ENCODE results near the gene PRKCA.

DNA sequence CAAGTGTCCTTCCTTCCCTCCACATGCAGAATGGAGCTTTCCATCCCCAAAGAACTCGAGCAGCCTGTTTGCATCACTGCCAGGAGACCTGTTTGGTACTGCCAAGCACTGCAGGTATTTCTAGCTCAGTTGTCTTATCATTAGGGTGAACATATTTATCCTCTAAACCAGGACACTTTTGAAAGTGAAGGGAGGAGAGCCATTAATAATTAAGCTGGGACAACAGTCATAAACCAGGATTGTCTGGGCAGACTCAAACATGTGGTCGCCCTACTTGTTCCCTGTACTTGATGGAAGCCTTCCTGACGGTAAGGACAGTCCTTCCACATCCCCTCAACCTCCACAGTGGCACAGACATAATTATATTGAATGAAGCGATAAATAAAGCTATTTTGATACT is 67.4 kb downstream of the PRKCA start:
- TF ChIP-seq, protein P1, sequence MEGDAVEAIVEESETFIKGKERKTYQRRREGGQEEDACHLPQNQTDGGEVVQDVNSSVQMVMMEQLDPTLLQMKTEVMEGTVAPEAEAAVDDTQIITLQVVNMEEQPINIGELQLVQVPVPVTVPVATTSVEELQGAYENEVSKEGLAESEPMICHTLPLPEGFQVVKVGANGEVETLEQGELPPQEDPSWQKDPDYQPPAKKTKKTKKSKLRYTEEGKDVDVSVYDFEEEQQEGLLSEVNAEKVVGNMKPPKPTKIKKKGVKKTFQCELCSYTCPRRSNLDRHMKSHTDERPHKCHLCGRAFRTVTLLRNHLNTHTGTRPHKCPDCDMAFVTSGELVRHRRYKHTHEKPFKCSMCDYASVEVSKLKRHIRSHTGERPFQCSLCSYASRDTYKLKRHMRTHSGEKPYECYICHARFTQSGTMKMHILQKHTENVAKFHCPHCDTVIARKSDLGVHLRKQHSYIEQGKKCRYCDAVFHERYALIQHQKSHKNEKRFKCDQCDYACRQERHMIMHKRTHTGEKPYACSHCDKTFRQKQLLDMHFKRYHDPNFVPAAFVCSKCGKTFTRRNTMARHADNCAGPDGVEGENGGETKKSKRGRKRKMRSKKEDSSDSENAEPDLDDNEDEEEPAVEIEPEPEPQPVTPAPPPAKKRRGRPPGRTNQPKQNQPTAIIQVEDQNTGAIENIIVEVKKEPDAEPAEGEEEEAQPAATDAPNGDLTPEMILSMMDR (IDR thresholded peaks at IDR 0.05), result no peak
- TF ChIP-seq POLR2A (IDR thresholded peaks at IDR 0.05) (no peak), EP300 (IDR thresholded peaks at IDR 0.05) (no peak)

All from suprapubic skin (tissue), 3 donors.